Hematopoietic multipotent progenitor cell treated with erythropoietin and hydrocortisone succinate and interleukin-3 and kit ligand, for 17 days (in vitro differentiated cells): Measurements from ENCODE around the gene RIC8A.
A peak's percentile ranks its signal among the peaks of the same experiment; 100 is the strongest.
"Not testable (repeated sequence)": the region's sequence is repeated elsewhere in the genome, so short reads cannot be mapped to it uniquely, and the experiment has no call there.

ENCODE experiments used
- DNase-seq: peaks from one replicate; pipeline ENCODE4 v3.0.0-alpha.2; 2015; ENCODE audit warnings: low spot score

RIC8A gene

GRCh38 chr11:218815-219593 is 11.5 kb downstream of the RIC8A start:
- DNase-seq: no peak

GRCh38 chr11:220641-221215 is 13.2 kb downstream of the RIC8A start:
- DNase-seq: peak; percentile 54

GRCh38 chr11:221539-221938 is 14.0 kb downstream of the RIC8A start:
- DNase-seq: no peak

GRCh38 chr11:221998-222789 is 14.7 kb downstream of the RIC8A start:
- DNase-seq: no peak

GRCh38 chr11:223026-223789 is 15.7 kb downstream of the RIC8A start:
- DNase-seq: no peak

GRCh38 chr11:223884-224283 is 16.4 kb downstream of the RIC8A start:
- DNase-seq: no peak

DNA sequence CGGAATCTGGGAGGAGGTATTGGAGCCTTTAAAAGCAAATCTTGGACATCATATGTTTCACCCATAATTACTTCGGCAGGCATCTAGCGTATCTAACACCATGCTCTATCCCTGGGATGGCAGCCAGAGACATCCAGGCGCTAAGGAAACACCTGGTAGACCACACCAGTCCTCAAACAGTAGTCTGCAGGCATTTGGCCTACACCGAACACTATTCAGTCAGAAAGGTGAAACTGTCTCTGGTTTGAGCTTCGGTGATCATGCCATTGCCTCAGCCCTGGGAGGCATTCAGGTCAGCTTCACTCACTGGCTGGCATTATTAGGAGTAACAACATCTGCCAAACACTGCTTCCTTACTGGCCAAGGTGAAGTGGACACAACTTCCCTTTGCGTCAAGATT is 16.9 kb downstream of the RIC8A start:
- no peak for DNase-seq

- DNase-seq: no peak
Measured at GRCh38 chr11:225734-226453, 18.4 kb downstream of the RIC8A start.

GRCh38 chr11:227824-228379 is 20.4 kb downstream of the RIC8A start:
- no peak for DNase-seq

GRCh38 chr11:230431-230830 is 22.9 kb downstream of the RIC8A start:
- DNase-seq: no peak

DNA sequence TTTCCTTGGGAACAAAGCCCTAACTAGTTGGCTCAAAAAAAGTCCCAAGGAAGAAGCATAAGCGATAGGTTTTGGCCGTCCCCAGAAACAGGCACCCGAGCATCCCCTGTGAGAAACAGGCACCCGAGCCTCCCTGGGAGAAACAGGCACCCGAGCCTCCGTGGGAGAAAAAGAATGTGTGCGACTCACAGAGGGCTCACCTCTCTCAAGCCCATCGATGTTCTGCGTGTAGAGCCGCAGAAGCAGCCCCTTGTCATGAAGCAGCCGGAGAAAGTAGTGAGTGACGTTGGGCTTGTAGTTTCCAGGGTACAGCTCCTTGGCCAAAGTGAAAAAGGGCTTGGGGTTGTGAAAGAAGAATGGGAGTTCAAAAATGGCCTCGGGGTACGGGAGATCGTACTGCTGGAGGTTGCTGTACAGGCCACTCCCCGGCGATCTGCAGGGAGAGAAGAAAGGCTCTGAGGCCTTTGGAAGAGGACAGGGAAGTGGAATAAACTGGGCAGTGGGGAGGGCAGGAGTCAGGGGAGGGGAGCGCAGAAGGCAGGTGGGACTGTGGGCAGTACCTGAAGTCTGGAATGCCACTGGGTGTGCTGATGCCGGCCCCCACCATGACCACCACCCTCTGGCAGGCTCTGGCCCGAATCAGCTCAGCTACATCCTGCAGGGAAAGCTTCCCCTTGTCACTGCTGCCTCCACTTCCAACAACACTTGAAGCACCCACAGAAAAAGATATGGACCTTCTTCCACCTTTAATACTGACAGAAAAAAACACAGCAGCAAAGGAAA is 25.5 kb downstream of the RIC8A start:
- no peak for DNase-seq

DNA sequence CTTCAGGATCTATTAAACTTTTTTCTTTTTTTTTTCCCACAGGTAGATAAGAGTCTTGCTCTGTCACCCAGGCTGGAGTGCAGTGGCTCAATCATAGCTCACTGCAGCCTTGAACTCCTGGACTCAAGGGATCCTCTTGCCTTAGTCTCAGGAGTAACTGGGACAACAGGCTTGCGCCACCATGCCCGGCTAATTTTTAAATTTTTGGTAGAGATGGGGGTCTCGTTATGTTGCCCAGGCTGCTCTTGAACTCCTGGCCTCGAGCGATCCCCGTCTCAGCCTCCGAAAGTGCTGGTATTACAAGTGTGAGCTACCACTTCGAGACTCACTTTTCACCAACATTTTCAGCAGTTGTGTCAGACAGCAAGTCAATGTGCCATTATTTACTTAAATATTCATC is 27.7 kb downstream of the RIC8A start:
- DNase-seq: no peak

GRCh38 chr11:235609-235996 is 28.1 kb downstream of the RIC8A start:
- no peak for DNase-seq

DNA sequence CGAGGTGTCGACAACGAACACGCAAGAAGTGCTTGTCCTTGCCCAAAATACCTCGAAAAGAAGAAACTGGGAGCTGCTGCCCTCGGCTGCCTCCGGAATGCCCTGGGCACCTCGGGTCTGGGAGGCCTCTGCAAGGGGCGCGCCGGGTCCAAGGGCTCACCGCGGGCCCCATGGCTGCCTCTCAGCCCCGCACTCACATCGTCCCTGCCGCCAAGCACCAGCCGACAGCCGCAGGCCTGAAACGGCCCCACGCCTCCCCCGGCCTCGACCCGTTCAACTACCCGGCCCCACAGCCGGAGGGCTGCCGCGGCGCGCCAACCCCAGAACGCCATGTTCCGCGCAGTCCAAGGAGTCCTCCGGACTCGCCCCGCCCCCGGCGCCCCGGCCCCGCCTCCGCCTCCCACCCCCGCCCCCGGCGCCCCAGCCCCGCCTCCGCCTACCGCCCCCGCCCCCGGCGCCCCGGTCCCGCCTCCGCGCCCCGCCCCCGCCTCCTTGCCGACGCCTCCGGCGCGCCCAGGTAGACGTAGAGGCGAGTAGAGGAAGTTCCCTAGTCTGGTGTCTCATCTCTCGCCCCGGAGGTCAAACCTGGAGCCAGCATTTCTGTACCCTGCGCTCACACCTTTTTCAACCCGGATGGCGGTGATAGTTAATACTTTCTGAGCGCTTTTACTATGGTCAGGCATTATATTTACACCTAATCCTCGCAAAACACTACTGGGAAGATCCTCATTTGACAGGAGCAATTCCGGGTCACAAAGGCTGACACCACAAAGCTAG is 28.7 kb downstream of the RIC8A start, which contains the start of gene SIRT3:
SIRT3 (minus strand) TSS at position 346 of the 777 bp plus-strand sequence; CDS start at position 332, 14 bp downstream.
- peak; percentile 89 for DNase-seq

- peak; percentile 87 for DNase-seq
Measured at GRCh38 chr11:236774-237767, 29.6 kb downstream of the RIC8A start, which contains the start of gene PSMD13. PSMD13 (plus strand) TSS chr11:236976; CDS start chr11:237050, 74 bp downstream.

DNA sequence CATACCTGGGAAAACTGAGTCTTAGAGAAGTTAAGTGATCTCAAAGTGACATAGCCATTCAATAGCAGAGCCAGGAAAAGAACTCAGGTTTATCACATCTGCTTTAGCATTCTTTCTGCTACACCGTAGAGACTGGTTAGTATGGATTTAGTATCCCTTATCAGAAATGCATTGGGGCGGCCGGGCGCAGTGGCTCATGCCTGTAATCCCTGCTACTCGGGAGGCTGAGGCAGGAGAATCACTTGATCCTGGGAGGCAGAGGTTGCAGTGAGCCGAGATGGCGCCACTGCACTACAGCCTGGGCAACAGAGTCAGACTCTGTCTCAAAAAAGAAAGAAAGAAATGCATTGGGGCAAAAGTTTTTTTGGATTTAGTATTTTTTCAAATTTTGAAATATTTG is 30.8 kb downstream of the RIC8A start:
- not testable (repeated sequence) for DNase-seq

GRCh38 chr11:240315-240714 is 32.8 kb downstream of the RIC8A start:
- DNase-seq: no peak

DNA sequence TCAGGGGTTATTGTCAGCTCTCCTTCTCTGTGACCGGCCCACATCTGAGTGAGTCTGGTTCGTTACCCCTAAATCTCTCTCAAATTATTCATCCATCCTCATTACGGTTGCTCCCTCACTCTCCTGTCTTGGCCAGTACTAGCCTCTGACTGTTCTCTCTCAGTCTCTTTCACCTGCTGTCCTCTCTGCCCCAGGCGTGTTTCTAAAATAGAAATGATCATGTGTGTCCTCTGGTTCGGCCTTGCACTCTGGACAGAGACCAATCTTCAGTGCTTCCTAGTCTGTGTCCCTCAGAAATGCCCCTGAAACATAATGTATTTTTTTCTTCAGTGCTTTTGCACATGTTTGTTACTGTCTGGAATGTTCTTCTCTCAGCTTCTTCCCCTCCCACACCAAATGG is 34.1 kb downstream of the RIC8A start:
- DNase-seq: no peak
